MM.1S (cell line): ENCODE measurements around the gene HES5.

Source experiments
- DNase-seq: peaks from one replicate; pipeline ENCODE4 v3.0.0-alpha.2; 2015
- H2AFZ ChIP-seq: fragments of 300-600 bp; sonication (generic); 2 replicates; pipeline ENCODE4 v1.6.0; 2016; ENCODE audit warnings: antibody characterized with exemption, low read length
- H3F3A ChIP-seq: fragments of 300-600 bp; sonication (generic); 2 replicates; pipeline ENCODE4 v1.6.1; 2016; ENCODE audit warnings: mild to moderate bottlenecking, antibody characterized with exemption, low read length, moderate library complexity, mixed read lengths; ENCODE audit not compliant: insufficient read depth
- H3K27ac ChIP-seq: fragments of 300-600 bp; sonication (generic); 2 replicates; pipeline ENCODE4 v1.5.1; 2016; ENCODE audit warnings: mild to moderate bottlenecking, low read length
- H3K27me3 ChIP-seq: fragments of 300-600 bp; sonication (generic); replicated peaks from 2 replicates; pipeline ENCODE4 v1.6.0; 2016; ENCODE audit warnings: low read length; ENCODE audit not compliant: insufficient read depth
- H3K36me3 ChIP-seq: fragments of 300-600 bp; sonication (generic); replicated peaks from 2 replicates; pipeline ENCODE4 v1.6.1; 2016; ENCODE audit warnings: mild to moderate bottlenecking, low read length, mixed read lengths; ENCODE audit not compliant: insufficient read depth
- H3K4me1 ChIP-seq: fragments of 300-600 bp; sonication (generic); 2 replicates; pipeline ENCODE4 v1.6.1; 2016; ENCODE audit warnings: low read length, mixed read lengths
- H3K4me2 ChIP-seq: fragments of 300-600 bp; sonication (generic); 2 replicates; pipeline ENCODE4 v1.6.0; 2016; ENCODE audit warnings: low read depth, low read length
- H3K4me3 ChIP-seq: fragments of 300-600 bp; sonication (generic); 2 replicates; pipeline ENCODE4 v1.5.1; 2016; ENCODE audit warnings: low read length, mixed read lengths
- H3K79me2 ChIP-seq: fragments of 300-600 bp; sonication (generic); 2 replicates; pipeline ENCODE4 v1.6.1; 2016; ENCODE audit warnings: mixed run types, low read length, mixed read lengths
- H3K9ac ChIP-seq: fragments of 300-600 bp; sonication (generic); 2 replicates; pipeline ENCODE4 v1.6.1; 2016; ENCODE audit warnings: low read length, mixed read lengths
- H3K9me2 ChIP-seq: fragments of 300-600 bp; sonication (generic); replicated peaks from 2 replicates; pipeline ENCODE4 v1.6.1; 2016; ENCODE audit warnings: mild to moderate bottlenecking, low read length, mixed read lengths; ENCODE audit not compliant: insufficient read depth
- H3K9me3 ChIP-seq: fragments of 300-600 bp; sonication (generic); replicated peaks from 2 replicates; pipeline ENCODE4 v1.6.1; 2016; ENCODE audit warnings: mild to moderate bottlenecking, low read length, mixed read lengths; ENCODE audit not compliant: insufficient read depth
- H4K20me1 ChIP-seq: fragments of 300-600 bp; sonication (generic); 2 replicates; pipeline ENCODE4 v1.6.1; 2016; ENCODE audit warnings: mild to moderate bottlenecking, low read length, moderate library complexity, mixed read lengths; ENCODE audit not compliant: insufficient read depth
- EZH2 ChIP-seq: fragments of 300-600 bp; sonication (generic); optimal IDR thresholded peaks from 2 replicates; pipeline ENCODE3; 2017; ENCODE audit warnings: low read depth, mild to moderate bottlenecking, antibody characterized with exemption, low read length, mixed read lengths
- EZH2phosphoT487 ChIP-seq: fragments of 300-600 bp; sonication (generic); IDR thresholded peaks from 2 replicates; pipeline ENCODE4 v1.6.1; 2018; ENCODE audit warnings: antibody characterized with exemption, low read length
- TF ChIP-seq, protein P1 (sequence below): fragments of 300-600 bp; sonication (generic); IDR thresholded peaks from 2 replicates; pipeline ENCODE4 v1.5.1; 2016; ENCODE audit warnings: antibody characterized with exemption, low read length, mixed read lengths

HES5 gene

DNA sequence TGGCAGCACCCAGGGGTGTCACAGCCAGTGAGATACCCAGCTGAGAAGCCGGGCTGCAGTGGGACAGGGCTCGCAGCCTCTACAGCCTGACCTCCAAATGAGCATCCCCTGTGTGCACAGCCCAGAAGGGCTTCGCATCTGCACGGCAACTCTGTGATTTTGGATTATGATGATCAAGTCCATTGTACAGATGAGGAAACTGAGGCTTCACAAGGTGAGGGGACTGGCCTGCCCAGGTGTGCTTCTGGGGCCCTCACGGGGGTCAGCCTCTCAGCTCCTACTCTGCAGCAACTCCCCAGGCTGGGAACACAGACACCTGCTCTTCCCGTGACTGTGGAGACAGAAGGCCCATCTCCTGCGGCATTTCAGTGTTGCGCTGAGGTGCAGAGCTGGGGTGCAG lies 8.8 kb upstream of the HES5 start:
- H3K9me2 ChIP-seq: no peaks in the 10 kb centered on the region
- no peak for DNase-seq
- H3K4me3 ChIP-seq: no peak overlapping the region
- H3K36me3 ChIP-seq: no peaks in the 10 kb centered on the region
- H3K27me3 ChIP-seq: peaks cover 33% of the 10 kb centered on the region
- H3K4me1 ChIP-seq: peaks cover 11% of the 10 kb centered on the region
- no peaks in the 10 kb centered on the region; the same call in 1 of the 2 replicates for H3F3A ChIP-seq
- H3K79me2 ChIP-seq: no peaks in the 10 kb centered on the region
- H3K4me2 ChIP-seq: no peak overlapping the region
- H3K9me3 ChIP-seq: no peaks in the 10 kb centered on the region
- H4K20me1 ChIP-seq: no peaks in the 10 kb centered on the region
- no peak for TF ChIP-seq EZH2phosphoT487
- TF ChIP-seq, protein P1, sequence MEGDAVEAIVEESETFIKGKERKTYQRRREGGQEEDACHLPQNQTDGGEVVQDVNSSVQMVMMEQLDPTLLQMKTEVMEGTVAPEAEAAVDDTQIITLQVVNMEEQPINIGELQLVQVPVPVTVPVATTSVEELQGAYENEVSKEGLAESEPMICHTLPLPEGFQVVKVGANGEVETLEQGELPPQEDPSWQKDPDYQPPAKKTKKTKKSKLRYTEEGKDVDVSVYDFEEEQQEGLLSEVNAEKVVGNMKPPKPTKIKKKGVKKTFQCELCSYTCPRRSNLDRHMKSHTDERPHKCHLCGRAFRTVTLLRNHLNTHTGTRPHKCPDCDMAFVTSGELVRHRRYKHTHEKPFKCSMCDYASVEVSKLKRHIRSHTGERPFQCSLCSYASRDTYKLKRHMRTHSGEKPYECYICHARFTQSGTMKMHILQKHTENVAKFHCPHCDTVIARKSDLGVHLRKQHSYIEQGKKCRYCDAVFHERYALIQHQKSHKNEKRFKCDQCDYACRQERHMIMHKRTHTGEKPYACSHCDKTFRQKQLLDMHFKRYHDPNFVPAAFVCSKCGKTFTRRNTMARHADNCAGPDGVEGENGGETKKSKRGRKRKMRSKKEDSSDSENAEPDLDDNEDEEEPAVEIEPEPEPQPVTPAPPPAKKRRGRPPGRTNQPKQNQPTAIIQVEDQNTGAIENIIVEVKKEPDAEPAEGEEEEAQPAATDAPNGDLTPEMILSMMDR: no peak
- no peak for TF ChIP-seq EZH2
- no peak overlapping the region for H2AFZ ChIP-seq
- H3K27ac ChIP-seq: no peak overlapping the region
- H3K9ac ChIP-seq: no peak overlapping the region

DNA sequence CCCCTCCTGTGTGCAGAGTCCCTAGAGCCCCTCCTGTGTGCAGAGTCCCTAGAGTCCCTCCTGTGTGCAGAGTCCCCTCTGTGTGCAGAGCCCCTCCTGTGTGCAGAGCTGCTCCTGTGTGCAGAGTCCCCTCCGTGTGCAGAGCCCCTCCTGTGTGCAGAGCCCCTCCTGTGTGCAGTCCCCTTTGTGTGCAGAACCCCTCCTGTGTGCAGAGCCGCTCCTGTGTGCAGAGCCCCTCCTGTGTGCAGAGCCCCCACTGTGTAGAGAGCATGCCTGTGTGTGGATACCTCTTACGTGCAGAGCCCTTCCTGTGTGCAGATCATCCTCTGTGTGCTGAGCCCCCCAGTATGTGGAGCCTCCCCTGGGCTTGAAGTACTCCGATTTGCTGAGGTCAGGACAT lies 8.3 kb upstream of the HES5 start:
- Histone ChIP-seq H3K27me3 (peaks cover 38% of the 10 kb centered on the region), H4K20me1 (no peaks in the 10 kb centered on the region), H3K9me2 (no peaks in the 10 kb centered on the region)

DNA sequence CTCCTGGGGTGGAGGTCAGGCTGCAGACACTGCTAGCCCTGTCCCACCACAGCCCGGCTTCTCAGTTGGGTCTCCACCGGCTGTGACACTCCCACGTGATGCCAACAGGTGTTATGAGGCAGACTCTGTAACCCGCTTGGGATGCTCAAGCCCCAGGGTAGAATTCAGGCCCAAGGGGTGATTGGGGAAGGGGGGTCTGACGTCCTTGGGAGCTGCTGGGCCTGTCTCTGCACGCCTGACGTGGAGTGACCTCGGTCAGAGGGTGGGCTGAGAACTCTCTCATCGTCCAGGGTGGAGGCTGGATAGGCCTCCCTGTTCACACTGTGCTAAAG lies 7.7 kb upstream of the HES5 start:
- TF ChIP-seq, protein P1: no peak
- no peak for TF ChIP-seq EZH2
- no peak for TF ChIP-seq EZH2phosphoT487
- Histone ChIP-seq H3K4me3 (no peak overlapping the region), H3K36me3 (no peaks in the 10 kb centered on the region), H3K9me3 (no peaks in the 10 kb centered on the region), H3K27me3 (peaks cover 44% of the 10 kb centered on the region), H3K27ac (no peak overlapping the region), H3K79me2 (no peaks in the 10 kb centered on the region), H3K4me1 (peaks cover 11% of the 10 kb centered on the region), H3K9ac (no peak overlapping the region), H2AFZ (no peak overlapping the region), H3K9me2 (no peaks in the 10 kb centered on the region), H3K4me2 (no peak overlapping the region), H4K20me1 (no peaks in the 10 kb centered on the region), H3F3A (no peaks in the 10 kb centered on the region; the same call in 1 of the 2 replicates)
- DNase-seq: no peak

More for the DNA sequence above, 8.3 kb upstream of the HES5 start:
- TF ChIP-seq EZH2phosphoT487 (no peak), EZH2 (no peak)
- TF ChIP-seq, protein P1: no peak
- Histone ChIP-seq H2AFZ (no peak overlapping the region), H3K9me3 (no peaks in the 10 kb centered on the region), H3K36me3 (no peaks in the 10 kb centered on the region), H3K79me2 (no peaks in the 10 kb centered on the region), H3K27ac (no peak overlapping the region), H3K4me1 (peaks cover 11% of the 10 kb centered on the region), H3K4me2 (no peak overlapping the region), H3F3A (no peaks in the 10 kb centered on the region; the same call in 1 of the 2 replicates), H3K4me3 (no peak overlapping the region), H3K9ac (no peak overlapping the region)
- no peak for DNase-seq
